Measurements from ENCODE around the gene KRTAP10-3.
A peak's percentile ranks its signal among the peaks of the same experiment; 100 is the strongest.

The KRTAP10-3 gene

GRCh38 chr21:44533891-44534627, 24.5 kb downstream of the KRTAP10-3 start:
- DNase-seq = peak in 7 of 42 donors; percentile 0 to 17 (median 3)
- intact Hi-C loops (cut with DNase I) = no loop called here

GRCh38 chr21:44533121-44533890, 25.3 kb downstream of the KRTAP10-3 start:
- DNase-seq = peak in 12 of 42 donors; percentile 2 to 19 (median 9)
- intact Hi-C loops (cut with DNase I) = no loop called here

GRCh38 chr21:44532712-44533111, 25.9 kb downstream of the KRTAP10-3 start:
- DNase-seq = peak in 10 of 42 donors; percentile 0 to 34 (median 10)
- intact Hi-C loops (cut with DNase I) = no loop called here

- peak in 12 of 42 donors; percentile 0 to 30 (median 12) for DNase-seq
- intact Hi-C loops (cut with DNase I) = no loop called here
These were observed 26.7 kb downstream of the KRTAP10-3 start for GRCh38 chr21:44531606-44532564.

GRCh38 chr21:44530903-44531605, 27.5 kb downstream of the KRTAP10-3 start:
- DNase-seq = peak in 12 of 42 donors; percentile 0 to 36 (median 6)
- intact Hi-C loops (cut with DNase I) = no loop called here

GRCh38 chr21:44530221-44530902, 28.2 kb downstream of the KRTAP10-3 start:
- DNase-seq = peak in 10 of 42 donors; percentile 0 to 14 (median 3)
- intact Hi-C loops (cut with DNase I) = no loop called here

GRCh38 chr21:44529503-44530125, 29.0 kb downstream of the KRTAP10-3 start:
- intact Hi-C loops (cut with DNase I) = no loop called here
- peak in 12 of 42 donors; percentile 0 to 15 (median 5) for DNase-seq

GRCh38 chr21:44529011-44529421, 29.6 kb downstream of the KRTAP10-3 start:
- intact Hi-C loops (cut with DNase I) = no loop called here
- peak in 12 of 42 donors; percentile 3 to 35 (median 7) for DNase-seq

GRCh38 chr21:44528634-44528995, 30.0 kb downstream of the KRTAP10-3 start:
- peak in 5 of 42 donors; percentile 0 to 9 (median 2) for DNase-seq
- intact Hi-C loops (cut with DNase I) = no loop called here

GRCh38 chr21:44527983-44528633, 30.5 kb downstream of the KRTAP10-3 start:
- intact Hi-C loops (cut with DNase I) = no loop called here
- DNase-seq = peak in 9 of 42 donors; percentile 0 to 19 (median 7)

- DNase-seq = peak in 11 of 42 donors; percentile 3 to 34 (median 6)
- intact Hi-C loops (cut with DNase I) = no loop called here
These were observed 31.2 kb downstream of the KRTAP10-3 start for GRCh38 chr21:44527156-44527982.

GRCh38 chr21:44526096-44526997, 32.2 kb downstream of the KRTAP10-3 start:
- DNase-seq = peak in 12 of 42 donors; percentile 2 to 41 (median 8)
- intact Hi-C loops (cut with DNase I) = no loop called here

GRCh38 chr21:44525391-44526095, 33.1 kb downstream of the KRTAP10-3 start:
- intact Hi-C loops (cut with DNase I) = no loop called here
- DNase-seq = peak in 10 of 42 donors; percentile 4 to 44 (median 16)

All from head of caudate nucleus (tissue), 42 donors.